HepG2 (cell line): Measurements from ENCODE around the gene CDA. TPM values are rescaled to one million over a fixed set of nuclear protein-coding genes. Genes with fewer than 3 reads are reported as not detected.

ENCODE experiments used
- AKAP8 ChIP-seq: sonication (generic); formaldehyde crosslinking; IDR thresholded peaks from 2 replicates; pipeline ENCODE4 v1.5.1; 2020; ENCODE audit warnings: mild to moderate bottlenecking, missing genetic modification reagents
- ASH2L ChIP-seq: fragments of 300-600, 200-600 bp; sonication (generic); IDR thresholded peaks from 2 replicates; pipeline ENCODE4 v1.7.0; 2017; ENCODE audit warnings: low read depth, mild to moderate bottlenecking, moderate library complexity, mixed read lengths, low read length; ENCODE audit not compliant: insufficient read length
- ATAD3A ChIP-seq: sonication (generic); formaldehyde crosslinking; IDR thresholded peaks from 2 replicates; pipeline ENCODE4 v1.4.0; 2020; ENCODE audit warnings: missing genetic modification reagents
- BHLHE40 ChIP-seq: IDR thresholded peaks from 2 replicates; pipeline ENCODE4 v1.6.1; 2011; ENCODE audit warnings: low read length, improper control_type of control experiment
- CHCHD3 ChIP-seq: sonication (generic); formaldehyde crosslinking; IDR thresholded peaks from 2 replicates; pipeline ENCODE4 v1.8.0; 2022; ENCODE audit warnings: mild to moderate bottlenecking, missing genetic modification reagents, moderate library complexity
- CHD2 ChIP-seq: IDR thresholded peaks from 2 replicates; pipeline ENCODE4 v1.6.1; 2011; ENCODE audit warnings: low read depth, low read length, improper control_type of control experiment
- CTCF ChIP-seq: sonication (generic); formaldehyde crosslinking; IDR thresholded peaks from 2 replicates; pipeline ENCODE4 v1.5.0; 2020; ENCODE audit warnings: mild to moderate bottlenecking, missing genetic modification reagents, moderate library complexity
- ESRRA ChIP-seq: sonication (generic); formaldehyde crosslinking; IDR thresholded peaks from 2 replicates; pipeline ENCODE4 v1.5.1; 2020; ENCODE audit warnings: mild to moderate bottlenecking, low read depth, missing genetic modification reagents
- FLYWCH1 ChIP-seq: sonication (generic); formaldehyde crosslinking; IDR thresholded peaks from 2 replicates; pipeline ENCODE4 v1.8.1; 2023; ENCODE audit warnings: mild to moderate bottlenecking, missing genetic modification reagents
- GMEB1 ChIP-seq: sonication (generic); formaldehyde crosslinking; IDR thresholded peaks from 2 replicates; pipeline ENCODE4 v1.5.1; 2020; ENCODE audit warnings: missing genetic modification reagents, mild to moderate bottlenecking, borderline replicate concordance
- HDAC2 ChIP-seq: sonication (generic); formaldehyde crosslinking; IDR thresholded peaks from 2 replicates; pipeline ENCODE4 v1.4.0; 2020; ENCODE audit warnings: missing genetic modification reagents
- HNRNPLL ChIP-seq: fragments of 200-400 bp; formaldehyde crosslinking; IDR thresholded peaks from 2 replicates; pipeline ENCODE4 v1.6.1; 2017; ENCODE audit warnings: mild to moderate bottlenecking, low read depth, low read length; ENCODE audit not compliant: poor library complexity, severe bottlenecking
- NFIC ChIP-seq: IDR thresholded peaks from 2 replicates; pipeline ENCODE4 v1.6.1; 2012; ENCODE audit warnings: mild to moderate bottlenecking, low read length, inconsistent platforms
- PHF21A ChIP-seq: sonication (generic); formaldehyde crosslinking; IDR thresholded peaks from 2 replicates; pipeline ENCODE4 v1.5.0; 2020; ENCODE audit warnings: mild to moderate bottlenecking, missing genetic modification reagents
- POGZ ChIP-seq: sonication (generic); formaldehyde crosslinking; IDR thresholded peaks from 2 replicates; pipeline ENCODE4 v1.4.0; 2020; ENCODE audit warnings: mild to moderate bottlenecking, missing genetic modification reagents
- RFX5 ChIP-seq: IDR thresholded peaks from 2 replicates; pipeline ENCODE4 v1.6.1; 2011; ENCODE audit warnings: low read depth, low read length, improper control_type of control experiment
- SMAD1 ChIP-seq: sonication (generic); formaldehyde crosslinking; IDR thresholded peaks from 2 replicates; pipeline ENCODE4 v1.4.0; 2020; ENCODE audit warnings: missing genetic modification reagents, low read depth, mild to moderate bottlenecking, borderline replicate concordance
- SMAD3 ChIP-seq: sonication (generic); formaldehyde crosslinking; IDR thresholded peaks from 2 replicates; pipeline ENCODE4 v1.4.0; 2020; ENCODE audit warnings: missing genetic modification reagents
- THAP11 ChIP-seq: IDR thresholded peaks from 2 replicates; pipeline ENCODE4 v1.6.1; 2016; ENCODE audit warnings: missing biosample characterization, missing genetic modification reagents
- THRA ChIP-seq: sonication (generic); formaldehyde crosslinking; IDR thresholded peaks from 2 replicates; pipeline ENCODE4 v1.4.0; 2020; ENCODE audit warnings: missing genetic modification reagents, borderline replicate concordance
- ZBTB7A ChIP-seq: sonication (generic); formaldehyde crosslinking; IDR thresholded peaks from 2 replicates; pipeline ENCODE4 v1.8.0; 2022; ENCODE audit warnings: mild to moderate bottlenecking, missing genetic modification reagents
- ZMYM3 ChIP-seq: sonication (generic); formaldehyde crosslinking; IDR thresholded peaks from 2 replicates; pipeline ENCODE4 v1.5.1; 2020; ENCODE audit warnings: mild to moderate bottlenecking, missing genetic modification reagents
- ZNF674 ChIP-seq: sonication (generic); formaldehyde crosslinking; IDR thresholded peaks from 2 replicates; pipeline ENCODE4 v1.5.0; 2020; ENCODE audit warnings: low read depth, mild to moderate bottlenecking, missing genetic modification reagents
- ZNF839 ChIP-seq: sonication (generic); formaldehyde crosslinking; IDR thresholded peaks from 2 replicates; pipeline ENCODE4 v1.4.0; 2020; ENCODE audit warnings: missing genetic modification reagents, mild to moderate bottlenecking, borderline replicate concordance
- ZSCAN30 ChIP-seq: sonication (generic); formaldehyde crosslinking; IDR thresholded peaks from 2 replicates; pipeline ENCODE4 v1.5.0; 2020; ENCODE audit warnings: mild to moderate bottlenecking, missing genetic modification reagents
- ZSCAN9 ChIP-seq: IDR thresholded peaks from 2 replicates; pipeline ENCODE4 v1.6.1; 2016; ENCODE audit warnings: borderline replicate concordance
- polyA plus RNA-seq, 8 experiments: library from polyadenylated mRNA; depleted of rRNA in 3 of 8; stranded (reverse) in 7 of 8; unstranded in 1 of 8; fragments of >200 nt; fragmentation: Illumina TruSeq in 4 of 8; extraction: Trizol in 4 of 8; gene quantifications; 2 replicates each; pipeline versions ENCODE4 v1.2.1 to v1.2.3, GENCODE V29; 2011 to 2016; ENCODE audit warnings: low read depth in 4 of 8, missing spikeins in 1 of 8, mixed read lengths in 1 of 8; ENCODE audit not compliant: insufficient read depth in 1 of 8
- total RNA-seq, 5 experiments: library from RNA; depleted of rRNA; stranded (reverse); fragments of >200 nt; fragmentation: Illumina TruSeq; extraction: Trizol; gene quantifications; 2 replicates each; pipeline ENCODE4 v1.2.3, GENCODE V29; 2016; ENCODE audit warnings: low read depth in 1 of 5

CDA gene
- total and polyA plus RNA-seq, 2 of the 13 experiments (the other 11 are each of a cell fraction or from before 2014, with no cell fraction given), result 0.66 to 2.1 TPM

- TF ChIP-seq ZBTB7A (CRISPR knock-in tag) (no peak), PHF21A (CRISPR knock-in tag) (peak; percentile 54; the same call in 1 of the 2 replicates), ASH2L (peak; percentile 76), CHCHD3 (CRISPR knock-in tag) (no peak), NFIC (no peak), ZSCAN9 (CRISPR knock-in tag) (peak; percentile 71; the same call in 1 of the 2 replicates), ZMYM3 (peak; percentile 19; the same call in 1 of the 2 replicates), SMAD1 (CRISPR knock-in tag) (no peak), THAP11 (CRISPR knock-in tag) (no peak; the same call in 1 of the 2 replicates), AKAP8 (CRISPR knock-in tag) (no peak), ZNF839 (CRISPR knock-in tag) (no peak), FLYWCH1 (no peak), ZNF674 (CRISPR knock-in tag) (0 out of 2 replicates have a peak, but pooled peaks have one; percentile 54), SMAD3 (CRISPR knock-in tag) (peak; percentile 65), THRA (peak; percentile 80; the same call in 1 of the 2 replicates), GMEB1 (CRISPR knock-in tag) (0 out of 2 replicates have a peak, but pooled peaks have one; percentile 21), HNRNPLL (peak; percentile 36), BHLHE40 (0 out of 2 replicates have a peak, but pooled peaks have one; percentile 40), CHD2 (no peak), ZSCAN30 (CRISPR knock-in tag) (no peak), ATAD3A (CRISPR knock-in tag) (no peak), RFX5 (no peak), CTCF (CRISPR knock-in tag) (peak; percentile 94), HDAC2 (peak; percentile 53; the same call in 1 of the 2 replicates), ESRRA (CRISPR knock-in tag) (peak; percentile 82), POGZ (CRISPR knock-in tag) (peak; percentile 93)
Measured at GRCh38 chr1:20633190-20634064, 44.5 kb downstream of the CDA start, which contains the start of gene PINK1 (continued).
